ENCODE data around the gene SUMF2.
"Not testable (repeated sequence)": the region's sequence is repeated elsewhere in the genome, so short reads cannot be mapped to it uniquely, and the experiment has no call there.

SUMF2 gene

GRCh38 chr7:56063500-56063881, 595 bp upstream of the SUMF2 start:
- DNase-seq, result no peak

DNA sequence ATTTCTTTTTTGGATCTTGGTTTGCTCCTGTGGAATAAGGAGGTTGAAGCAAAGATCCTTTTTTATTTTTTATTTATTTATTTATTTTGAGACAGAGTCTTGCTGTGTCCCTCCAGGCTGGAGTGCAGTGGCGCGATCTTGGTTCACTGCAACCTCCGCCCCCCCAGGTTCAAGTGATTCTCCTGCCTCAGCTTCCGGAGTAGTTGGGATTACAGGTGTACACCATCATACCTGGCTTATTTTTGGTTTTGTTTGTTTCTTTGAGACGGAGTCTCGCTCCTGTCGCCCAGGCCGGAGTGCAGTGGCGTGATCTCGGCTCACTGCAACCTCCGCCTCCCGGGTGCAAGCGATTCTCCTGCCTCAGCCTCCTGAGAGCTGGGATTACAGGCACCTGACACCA, 2.3 kb downstream of the SUMF2 start:
- DNase-seq, result not testable (repeated sequence)

DNA sequence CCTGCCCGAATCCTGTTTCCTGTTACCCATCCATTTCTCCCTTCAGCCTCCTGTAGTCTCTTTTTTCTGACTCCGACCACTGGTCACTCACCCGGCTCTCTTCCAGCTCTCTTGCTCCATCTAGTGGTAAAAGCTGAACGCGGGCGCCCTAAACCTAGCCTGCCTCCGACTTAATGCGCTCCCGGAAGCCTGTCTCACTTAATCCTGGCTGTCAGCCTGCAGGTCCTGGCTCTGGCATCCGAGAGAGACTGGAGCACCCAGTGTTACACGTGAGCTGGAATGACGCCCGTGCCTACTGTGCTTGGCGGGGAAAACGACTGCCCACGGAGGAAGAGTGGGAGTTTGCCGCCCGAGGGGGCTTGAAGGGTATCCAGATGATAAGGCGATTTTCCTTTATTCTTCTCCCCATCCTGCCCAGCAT, 10.3 kb downstream of the SUMF2 start:
- DNase-seq, result peak; percentile 89

- DNase-seq, result no peak
Measured at GRCh38 chr7:56077681-56078080, 13.6 kb downstream of the SUMF2 start.

GRCh38 chr7:56078196-56078595, 14.1 kb downstream of the SUMF2 start:
- no peak for DNase-seq

DNA sequence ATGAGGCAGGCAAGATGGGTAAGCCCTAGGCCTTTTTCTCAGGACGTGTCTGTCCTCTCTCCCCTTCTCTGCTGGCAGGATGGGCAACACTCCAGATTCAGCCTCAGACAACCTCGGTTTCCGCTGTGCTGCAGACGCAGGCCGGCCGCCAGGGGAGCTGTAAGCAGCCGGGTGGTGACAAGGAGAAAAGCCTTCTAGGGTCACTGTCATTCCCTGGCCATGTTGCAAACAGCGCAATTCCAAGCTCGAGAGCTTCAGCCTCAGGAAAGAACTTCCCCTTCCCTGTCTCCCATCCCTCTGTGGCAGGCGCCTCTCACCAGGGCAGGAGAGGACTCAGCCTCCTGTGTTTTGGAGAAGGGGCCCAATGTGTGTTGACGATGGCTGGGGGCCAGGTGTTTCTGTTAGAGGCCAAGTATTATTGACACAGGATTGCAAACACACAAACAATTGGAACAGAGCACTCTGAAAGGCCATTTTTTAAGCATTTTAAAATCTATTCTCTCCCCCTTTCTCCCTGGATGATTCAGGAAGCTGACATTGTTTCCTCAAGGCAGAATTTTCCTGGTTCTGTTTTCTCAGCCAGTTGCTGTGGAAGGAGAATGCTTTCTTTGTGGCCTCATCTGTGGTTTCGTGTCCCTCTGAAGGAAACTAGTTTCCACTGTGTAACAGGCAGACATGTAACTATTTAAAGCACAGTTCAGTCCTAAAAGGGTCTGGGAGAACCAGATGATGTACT, 15.5 kb downstream of the SUMF2 start:
- peak; percentile 85 for DNase-seq

- not testable (repeated sequence) for DNase-seq
Measured at GRCh38 chr7:56080726-56081435, 16.8 kb downstream of the SUMF2 start.

DNA sequence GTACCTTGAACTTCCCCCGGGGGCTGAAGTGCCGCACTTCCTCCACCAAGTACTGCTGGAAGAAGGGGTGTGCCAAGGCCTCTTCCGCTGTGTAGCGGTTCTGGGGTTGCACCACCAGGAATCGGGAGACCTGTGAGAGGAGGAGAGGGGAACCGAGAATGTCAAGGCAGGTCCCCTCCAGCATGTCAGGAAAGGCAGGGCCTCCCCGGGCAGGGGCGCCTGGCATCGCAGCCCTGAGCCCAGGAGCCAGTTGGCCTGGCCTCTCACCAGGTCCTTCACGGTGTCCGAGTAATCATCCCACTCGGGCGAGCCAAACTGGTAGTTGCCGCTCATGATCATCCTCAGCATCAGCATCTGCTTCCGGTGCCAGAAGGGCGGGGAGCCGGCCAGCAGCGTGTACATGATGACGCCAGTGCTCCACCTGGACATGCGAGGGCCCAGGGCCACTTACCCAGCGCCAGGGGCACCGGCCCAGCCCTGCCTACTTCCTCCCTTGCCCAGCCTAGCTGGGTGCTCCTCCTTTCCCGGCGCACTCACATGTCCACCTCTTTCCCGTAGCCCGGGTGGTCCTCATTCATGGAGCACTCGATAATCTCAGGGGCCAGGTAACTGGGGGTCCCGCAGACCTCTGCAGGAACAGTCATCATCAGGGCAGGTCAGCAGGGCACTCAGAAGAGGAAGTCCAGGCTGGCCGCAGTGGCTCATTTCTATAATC, 17.7 kb downstream of the SUMF2 start:
- DNase-seq, result peak; percentile 57

DNA sequence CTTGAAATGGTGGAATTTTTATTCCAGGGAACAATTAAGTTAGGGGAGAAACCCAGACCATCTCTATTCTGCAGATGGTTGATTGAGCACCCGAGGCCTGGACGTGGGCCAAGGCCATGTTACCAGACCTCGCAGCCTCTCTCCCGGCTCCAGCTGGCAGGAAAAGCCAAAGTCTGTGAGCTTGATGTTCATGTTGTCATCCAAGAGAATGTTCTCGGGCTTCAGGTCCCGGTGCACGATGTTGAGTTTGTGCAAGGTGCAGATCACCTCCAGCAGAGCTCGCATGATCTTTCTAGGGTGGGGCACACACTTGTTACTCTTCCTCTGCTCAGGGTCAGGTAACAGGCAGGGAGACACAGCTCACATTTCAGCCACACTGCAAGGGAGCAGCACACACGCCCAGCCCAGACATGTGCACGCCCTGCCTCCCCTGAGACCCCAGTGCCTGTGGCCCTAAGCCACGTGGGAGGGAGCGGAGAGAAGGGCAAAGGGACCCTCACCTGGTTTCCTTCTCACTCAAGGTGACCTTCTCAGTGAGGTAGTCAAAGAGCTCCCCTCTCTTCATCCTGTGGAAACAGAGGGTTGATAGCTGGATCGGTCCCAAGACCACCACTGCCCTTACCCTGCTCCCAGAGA, 19.2 kb downstream of the SUMF2 start:
- DNase-seq, result peak; percentile 78

DNA sequence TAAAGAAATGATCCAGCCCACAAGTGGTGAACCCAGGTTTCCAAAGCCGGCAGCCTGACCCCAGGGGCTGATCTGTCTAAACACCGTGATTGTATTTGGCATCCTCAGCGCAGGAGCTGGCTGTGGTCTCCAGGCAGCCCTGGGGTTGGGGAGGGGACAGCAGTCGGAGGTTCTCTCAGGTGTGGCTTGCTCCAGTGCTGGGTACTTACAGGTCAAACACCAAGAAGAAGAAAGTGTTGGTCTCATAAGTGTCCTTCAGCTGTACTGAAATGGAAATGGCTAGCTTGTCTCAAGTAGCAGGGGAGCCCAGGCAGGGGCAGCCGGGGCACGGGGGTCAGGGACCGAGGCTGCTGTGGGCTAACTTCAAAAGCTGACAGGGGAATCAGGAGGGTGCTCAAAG, 22.7 kb downstream of the SUMF2 start:
- DNase-seq, result no peak

GRCh38 chr7:56087445-56087844, 23.4 kb downstream of the SUMF2 start:
- DNase-seq, result no peak

- no peak for DNase-seq
Measured at GRCh38 chr7:56091591-56091990, 27.5 kb downstream of the SUMF2 start.

DNA sequence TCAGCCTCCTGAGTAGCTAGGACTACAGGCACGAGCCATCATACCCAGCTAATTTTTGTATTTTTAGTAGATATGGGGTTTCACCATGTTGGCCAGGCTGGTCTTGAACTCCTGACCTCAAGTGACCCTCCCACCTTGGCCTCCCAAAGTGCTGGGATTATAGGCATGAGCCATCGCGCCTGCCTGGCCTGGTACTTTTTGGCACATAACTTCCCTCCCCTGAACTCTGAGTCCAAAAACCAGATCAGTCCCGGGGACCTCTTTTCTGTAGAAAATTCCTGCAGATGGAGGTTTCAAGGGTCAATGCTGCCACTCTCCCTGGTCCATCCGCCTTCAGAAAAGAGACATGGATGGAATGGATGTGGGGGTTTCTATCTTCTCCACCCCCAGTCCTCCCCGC, 28.3 kb downstream of the SUMF2 start:
- not testable (repeated sequence) for DNase-seq

DNA sequence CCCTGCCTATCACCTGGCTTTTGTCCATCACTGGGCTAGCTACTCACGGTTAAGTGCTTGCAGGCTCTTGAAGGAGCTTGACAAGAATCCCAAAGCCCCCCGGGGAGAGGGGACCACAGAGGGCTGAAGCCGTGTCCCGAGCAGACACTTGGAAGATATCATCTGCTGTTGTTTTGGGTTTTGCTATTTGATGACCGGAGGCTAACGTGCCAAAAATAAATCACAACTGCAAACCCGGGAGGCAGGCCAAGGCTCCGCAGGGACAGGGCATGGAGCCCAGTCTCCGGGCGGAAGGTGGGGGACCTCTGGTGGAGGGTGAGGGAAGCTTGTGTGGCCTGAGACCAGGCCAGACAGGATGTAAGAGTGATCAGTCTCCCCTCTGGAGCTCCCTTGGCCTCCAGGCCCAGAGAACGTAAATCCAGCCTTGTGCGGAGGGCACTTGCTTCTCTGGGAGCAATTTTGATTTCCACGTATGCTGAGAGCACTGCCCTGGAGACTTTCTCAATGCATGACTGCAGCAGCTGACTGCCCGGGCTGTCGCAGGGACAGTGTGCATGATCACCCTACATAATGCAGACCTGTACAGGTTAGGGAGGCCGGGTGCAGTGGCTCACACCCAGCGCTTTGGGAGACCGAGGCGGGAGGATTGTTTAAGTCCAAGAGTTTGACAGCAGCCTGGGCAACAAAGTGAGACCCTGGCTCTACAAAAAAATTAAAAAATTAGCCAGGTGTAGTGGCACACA, 28.9 kb downstream of the SUMF2 start, which contains the start of gene PHKG1:
Gene PHKG1, minus strand, starts transcription at position 164 of the 743 bp plus-strand sequence. CDS start 4,011 bp downstream, outside the sequence.
- DNase-seq, result peak; percentile 41

- DNase-seq, result no peak
Measured at GRCh38 chr7:56097700-56098099, 33.6 kb downstream of the SUMF2 start.

GRCh38 chr7:56098187-56099008, 34.3 kb downstream of the SUMF2 start:
- not testable (repeated sequence) for DNase-seq

DNA sequence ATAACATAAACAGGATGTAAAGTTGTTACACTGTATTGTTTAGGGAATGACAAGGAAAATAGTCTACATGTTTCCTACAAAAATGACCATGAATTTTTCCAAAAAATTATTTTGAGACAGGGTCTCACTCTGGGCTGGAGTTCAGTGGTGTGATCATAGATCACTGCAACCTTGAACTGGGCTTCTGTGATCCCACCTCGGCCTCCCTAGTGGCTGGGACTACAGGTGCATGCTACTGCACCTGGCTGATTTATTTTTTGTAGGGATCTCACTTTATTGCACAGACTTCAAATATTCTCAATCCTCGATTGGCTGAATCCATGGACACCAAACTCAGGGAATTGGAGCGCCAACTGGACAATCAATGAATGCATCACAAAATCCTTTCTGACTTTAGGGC, 35.6 kb downstream of the SUMF2 start:
- no peak for DNase-seq

DNA sequence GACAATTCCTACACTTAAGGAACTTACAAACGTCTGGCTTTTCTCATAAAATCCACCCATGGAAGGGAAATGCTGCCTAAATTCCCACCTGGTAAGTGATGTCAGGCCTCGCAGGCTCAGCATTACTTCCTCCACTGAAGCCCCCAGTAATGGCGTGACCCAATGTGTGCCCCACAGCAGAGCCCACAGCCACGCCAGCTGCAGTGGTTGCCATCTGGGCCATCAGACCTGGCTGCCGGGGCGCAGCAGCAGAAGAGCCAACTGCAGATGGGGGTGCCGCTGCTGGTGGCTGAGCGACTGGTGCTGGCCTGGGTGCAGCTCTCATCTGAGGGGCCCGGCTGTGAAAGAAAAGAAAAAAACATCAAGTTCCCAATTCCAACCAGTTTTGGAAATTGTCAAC, 40.1 kb downstream of the SUMF2 start:
- not testable (repeated sequence) for DNase-seq

GRCh38 chr7:56105508-56105907, 41.4 kb downstream of the SUMF2 start:
- peak; percentile 4 for DNase-seq

DNA sequence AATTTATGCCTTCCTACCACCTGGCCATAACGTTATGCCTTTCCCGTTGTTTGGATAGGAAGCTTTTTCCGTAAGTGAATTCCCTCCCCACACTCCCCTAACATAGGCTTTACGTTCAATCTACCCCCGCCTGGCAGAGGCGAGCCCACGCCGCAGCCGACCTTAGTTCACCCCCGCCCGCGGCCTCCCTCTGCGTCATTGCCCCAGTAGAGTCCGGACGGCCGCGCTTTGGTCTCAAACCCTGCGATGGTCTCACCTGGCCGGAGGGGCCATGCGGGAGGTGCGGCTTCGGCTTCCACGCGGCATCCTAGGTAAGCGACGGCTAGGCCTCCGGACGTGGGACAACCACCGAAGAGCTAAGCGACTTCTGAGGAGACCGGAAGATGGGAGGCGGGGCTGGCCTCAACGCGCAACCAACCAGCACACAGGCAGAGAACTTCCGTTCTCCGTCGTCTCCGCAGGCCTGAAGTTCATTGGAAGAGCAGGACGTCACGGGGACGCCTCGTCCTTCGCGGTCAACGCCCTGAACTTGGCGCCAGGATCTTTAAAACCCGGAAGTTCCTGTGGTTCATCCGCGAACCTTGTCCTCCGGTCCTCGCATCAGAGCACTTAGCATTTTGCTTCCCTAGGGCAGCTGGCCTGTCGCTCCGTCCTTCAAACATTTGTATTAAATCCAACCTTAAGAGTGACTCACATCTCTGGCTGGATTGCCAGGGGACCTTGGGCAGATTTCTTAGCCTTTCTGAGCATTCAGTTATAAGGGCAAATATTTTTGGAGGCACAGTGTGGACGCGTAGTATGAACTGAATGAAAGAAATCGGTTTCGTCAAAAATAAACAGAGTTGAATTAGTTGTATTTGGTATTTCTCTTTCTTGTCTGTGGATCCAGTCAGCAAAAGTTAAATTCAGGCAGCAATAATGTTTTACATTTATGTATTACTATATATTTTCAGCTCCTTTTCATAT, 42.3 kb downstream of the SUMF2 start, which contains the start of gene CHCHD2:
Gene CHCHD2, minus strand, starts transcription at position 369 of the 966 bp plus-strand sequence. Its CDS starts 63 bp downstream, at position 306.
- peak; percentile 99 for DNase-seq

Data from SHP77 treated with DMSO at 0.1 percent for 48 hours (cell line).